ENCODE data around the gene KAT2B.

KAT2B gene

GRCh38 chr3:20201143-20201542 lies 160.9 kb downstream of the KAT2B start:
- Mint-ChIP-seq H3K4me3 (no peak overlapping the region), H3K27ac (no peak overlapping the region), H3K9me3 (peaks cover 4% of the 10 kb centered on the region)

More at GRCh38 chr3:20201143-20201542, 160.9 kb downstream of the KAT2B start:
- DNase-seq, result no peak
- Mint-ChIP-seq H3K36me3 (ENCODE audit: low read depth) (no peaks in the 10 kb centered on the region), H3K27me3 (no peaks in the 10 kb centered on the region), H3K4me1 (ENCODE audit: low read depth) (peaks cover 8% of the 10 kb centered on the region)
